Neural progenitor cell (in vitro differentiated cells): Measurements from ENCODE around the gene NTRK3. TPM values are rescaled to one million over a fixed set of nuclear protein-coding genes. Genes with fewer than 3 reads are reported as not detected.

Experiments
- DNase-seq: peaks from one replicate; pipeline ENCODE4 v3.0.0-alpha.2; 2016; ENCODE audit warnings: low spot score
- H2AFZ ChIP-seq: fragments of 200-600 bp; sonication (generic); replicated peaks from 2 replicates; pipeline ENCODE4 v1.6.1; 2016; ENCODE audit warnings: antibody characterized with exemption
- H3F3A ChIP-seq: fragments of 200-600 bp; sonication (generic); 2 replicates; pipeline ENCODE4 v1.6.1; 2016; ENCODE audit warnings: antibody characterized with exemption, low read depth
- H3K27ac ChIP-seq: fragments of 200-600 bp; sonication (generic); 2 replicates; pipeline ENCODE4 v1.5.1; 2016; ENCODE audit warnings: mild to moderate bottlenecking
- H3K27me3 ChIP-seq: fragments of 200-600 bp; sonication (generic); 2 replicates; pipeline ENCODE4 v1.6.1; 2016; ENCODE audit warnings: mild to moderate bottlenecking, moderate library complexity
- H3K36me3 ChIP-seq: fragments of 200-600 bp; sonication (generic); 2 replicates; pipeline ENCODE4 v1.5.1; 2016
- H3K4me1 ChIP-seq: fragments of 200-600 bp; sonication (generic); 2 replicates; pipeline ENCODE4 v1.6.1; 2016; ENCODE audit warnings: mixed run types
- H3K4me2 ChIP-seq: fragments of 200-600 bp; sonication (generic); 2 replicates; pipeline ENCODE4 v1.6.1; 2016
- H3K4me3 ChIP-seq: fragments of 200-600 bp; sonication (generic); 2 replicates; pipeline ENCODE4 v1.5.1; 2016
- H3K79me2 ChIP-seq: fragments of 200-600 bp; sonication (generic); 2 replicates; pipeline ENCODE4 v1.6.1; 2016; ENCODE audit warnings: low read depth
- H3K9ac ChIP-seq: fragments of 200-600 bp; sonication (generic); 2 replicates; pipeline ENCODE4 v1.6.1; 2016
- H3K9me3 ChIP-seq: fragments of 200-600 bp; sonication (generic); 2 replicates; pipeline ENCODE4 v1.5.1; 2016; ENCODE audit warnings: low read depth
- H4K20me1 ChIP-seq: fragments of 200-600 bp; sonication (generic); 2 replicates; pipeline ENCODE4 v1.6.1; 2016; ENCODE audit warnings: low read depth
- H3K27ac Mint-ChIP-seq: 3 replicates; pipeline ENCODE4 v1.8.0; 2021; ENCODE audit warnings: mixed read lengths
- H3K27me3 Mint-ChIP-seq: 2 replicates; pipeline ENCODE4 v1.8.0; 2022; ENCODE audit warnings: low read depth, mild to moderate bottlenecking, inconsistent platforms, moderate library complexity, mixed read lengths; ENCODE audit not compliant: insufficient read depth
- H3K36me3 Mint-ChIP-seq: 3 replicates; pipeline ENCODE4 v1.8.0; 2021; ENCODE audit warnings: mixed read lengths
- H3K4me1 Mint-ChIP-seq: 3 replicates; pipeline ENCODE4 v1.8.0; 2021; ENCODE audit warnings: mixed read lengths
- H3K4me3 Mint-ChIP-seq: 3 replicates; pipeline ENCODE4 v1.8.0; 2021; ENCODE audit warnings: mild to moderate bottlenecking, moderate library complexity, mixed read lengths
- H3K9me3 Mint-ChIP-seq: 3 replicates; pipeline ENCODE4 v1.8.0; 2020; ENCODE audit warnings: mixed read lengths
- EZH2 ChIP-seq: fragments of 200-600 bp; sonication (generic); IDR thresholded peaks from 2 replicates; pipeline ENCODE4 v1.6.1; 2017; ENCODE audit warnings: antibody characterized with exemption, mild to moderate bottlenecking, moderate library complexity
- EZH2phosphoT487 ChIP-seq: fragments of 200-600 bp; sonication (generic); IDR thresholded peaks from 2 replicates; pipeline ENCODE4 v1.6.1; 2017; ENCODE audit warnings: antibody characterized with exemption
- total RNA-seq: library from RNA; depleted of rRNA; stranded (reverse); fragments of >200 nt; gene quantifications from 2 replicates; pipeline ENCODE4 v1.2.3, GENCODE V29; 2015; ENCODE audit warnings: low replicate concordance
- TF ChIP-seq, protein P1 (sequence below): fragments of 200-600 bp; sonication (generic); IDR thresholded peaks from 2 replicates; pipeline ENCODE4 v1.5.1; 2017; ENCODE audit warnings: antibody characterized with exemption, mild to moderate bottlenecking

The NTRK3 gene
- total RNA-seq, 1 donor from 2014 or later: 2.0 TPM

DNA sequence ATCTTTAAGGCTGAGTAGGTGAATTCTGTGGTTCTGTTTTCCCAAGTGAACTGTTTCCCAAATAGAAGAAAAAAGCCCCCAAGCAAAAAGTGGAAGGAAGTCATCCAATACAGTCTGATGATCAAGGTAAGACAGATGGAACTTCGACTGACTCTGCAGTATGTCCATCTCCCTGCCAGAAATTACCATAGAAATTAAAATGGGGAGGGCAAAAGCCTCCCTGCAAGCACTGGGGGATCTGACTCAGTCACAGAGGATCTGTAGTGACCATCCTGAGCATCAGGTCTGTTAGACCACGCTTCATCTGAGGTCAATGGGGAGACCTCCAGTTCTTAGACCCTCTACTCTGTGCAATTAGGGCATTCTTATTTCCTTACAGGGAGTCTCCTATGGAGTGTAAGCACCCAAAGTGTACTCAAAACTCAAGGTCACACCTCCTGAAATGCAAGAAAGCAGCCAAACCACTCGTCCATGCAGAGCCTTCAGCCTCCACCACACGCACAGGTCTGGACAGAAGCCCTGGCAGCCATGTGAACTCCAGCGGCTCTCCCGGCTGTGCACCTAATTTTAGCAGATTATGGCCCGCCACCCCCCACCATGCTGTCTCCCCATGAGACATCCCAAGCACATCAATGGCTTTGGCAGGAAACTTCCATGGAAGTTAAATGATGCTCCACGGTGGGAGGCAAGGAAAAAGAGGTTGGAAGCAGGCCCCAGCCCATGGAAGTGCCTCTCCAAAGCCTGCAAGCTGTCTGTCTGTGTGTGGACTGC lies 348.7 kb downstream of the NTRK3 start:
- DNase-seq: no peak
- TF ChIP-seq EZH2 (no peak), EZH2phosphoT487 (no peak)
- H3K4me1 Mint-ChIP-seq: peaks cover 4% of the 10 kb centered on the region
- H3K9ac ChIP-seq: no peak overlapping the region
- H3K4me1 ChIP-seq: no peaks in the 10 kb centered on the region
- no peak overlapping the region for H3K4me3 ChIP-seq
- no peaks in the 10 kb centered on the region for H3K9me3 Mint-ChIP-seq
- H3K27me3 ChIP-seq: no peaks in the 10 kb centered on the region
- no peak overlapping the region for H3K4me3 Mint-ChIP-seq
- peaks cover 2% of the 10 kb centered on the region for H3K27me3 Mint-ChIP-seq
- H2AFZ ChIP-seq: no peak overlapping the region
- H4K20me1 ChIP-seq: no peaks in the 10 kb centered on the region
- no peak overlapping the region for H3K27ac ChIP-seq
- H3K27ac Mint-ChIP-seq: no peak overlapping the region
- no peaks in the 10 kb centered on the region for H3K36me3 ChIP-seq
- H3K4me2 ChIP-seq: no peak overlapping the region
- H3F3A ChIP-seq: no peaks in the 10 kb centered on the region
- no peaks in the 10 kb centered on the region for H3K36me3 Mint-ChIP-seq
- no peaks in the 10 kb centered on the region for H3K79me2 ChIP-seq
- H3K9me3 ChIP-seq: no peaks in the 10 kb centered on the region

DNA sequence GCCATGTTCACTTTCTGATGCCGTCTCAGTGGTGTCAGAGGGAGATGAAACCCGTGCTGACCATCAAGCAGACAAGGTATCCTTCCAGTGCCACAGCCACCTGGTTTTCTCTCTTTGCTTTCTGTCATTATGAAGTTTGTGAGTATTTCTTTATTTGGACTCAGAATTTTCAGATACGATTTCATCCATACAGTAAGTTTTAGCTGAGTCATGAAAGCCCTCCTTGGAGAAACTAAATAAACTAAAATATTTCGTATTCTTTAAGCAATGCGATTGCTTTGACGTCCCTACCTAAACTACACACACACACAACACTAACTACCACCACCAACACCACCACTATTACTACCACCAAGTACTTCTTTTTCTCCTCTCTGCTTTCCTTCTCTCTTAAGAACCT lies 350.1 kb downstream of the NTRK3 start:
- Histone ChIP-seq H3K4me2 (no peak overlapping the region), H4K20me1 (no peaks in the 10 kb centered on the region), H3K9me3 (no peaks in the 10 kb centered on the region), H3K79me2 (no peaks in the 10 kb centered on the region), H2AFZ (no peak overlapping the region), H3F3A (no peaks in the 10 kb centered on the region), H3K27ac (no peak overlapping the region), H3K27me3 (no peaks in the 10 kb centered on the region), H3K4me3 (no peak overlapping the region), H3K9ac (no peak overlapping the region), H3K4me1 (no peaks in the 10 kb centered on the region), H3K36me3 (no peaks in the 10 kb centered on the region)
- DNase-seq: no peak
- H3K9me3 Mint-ChIP-seq: no peaks in the 10 kb centered on the region
- no peak overlapping the region for H3K4me3 Mint-ChIP-seq
- H3K27me3 Mint-ChIP-seq: peaks cover 1% of the 10 kb centered on the region
- peaks cover 4% of the 10 kb centered on the region for H3K4me1 Mint-ChIP-seq
- TF ChIP-seq, protein P1, sequence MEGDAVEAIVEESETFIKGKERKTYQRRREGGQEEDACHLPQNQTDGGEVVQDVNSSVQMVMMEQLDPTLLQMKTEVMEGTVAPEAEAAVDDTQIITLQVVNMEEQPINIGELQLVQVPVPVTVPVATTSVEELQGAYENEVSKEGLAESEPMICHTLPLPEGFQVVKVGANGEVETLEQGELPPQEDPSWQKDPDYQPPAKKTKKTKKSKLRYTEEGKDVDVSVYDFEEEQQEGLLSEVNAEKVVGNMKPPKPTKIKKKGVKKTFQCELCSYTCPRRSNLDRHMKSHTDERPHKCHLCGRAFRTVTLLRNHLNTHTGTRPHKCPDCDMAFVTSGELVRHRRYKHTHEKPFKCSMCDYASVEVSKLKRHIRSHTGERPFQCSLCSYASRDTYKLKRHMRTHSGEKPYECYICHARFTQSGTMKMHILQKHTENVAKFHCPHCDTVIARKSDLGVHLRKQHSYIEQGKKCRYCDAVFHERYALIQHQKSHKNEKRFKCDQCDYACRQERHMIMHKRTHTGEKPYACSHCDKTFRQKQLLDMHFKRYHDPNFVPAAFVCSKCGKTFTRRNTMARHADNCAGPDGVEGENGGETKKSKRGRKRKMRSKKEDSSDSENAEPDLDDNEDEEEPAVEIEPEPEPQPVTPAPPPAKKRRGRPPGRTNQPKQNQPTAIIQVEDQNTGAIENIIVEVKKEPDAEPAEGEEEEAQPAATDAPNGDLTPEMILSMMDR: no peak
- TF ChIP-seq EZH2 (no peak), EZH2phosphoT487 (no peak)
- H3K36me3 Mint-ChIP-seq: no peaks in the 10 kb centered on the region
- H3K27ac Mint-ChIP-seq: no peak overlapping the region

DNA sequence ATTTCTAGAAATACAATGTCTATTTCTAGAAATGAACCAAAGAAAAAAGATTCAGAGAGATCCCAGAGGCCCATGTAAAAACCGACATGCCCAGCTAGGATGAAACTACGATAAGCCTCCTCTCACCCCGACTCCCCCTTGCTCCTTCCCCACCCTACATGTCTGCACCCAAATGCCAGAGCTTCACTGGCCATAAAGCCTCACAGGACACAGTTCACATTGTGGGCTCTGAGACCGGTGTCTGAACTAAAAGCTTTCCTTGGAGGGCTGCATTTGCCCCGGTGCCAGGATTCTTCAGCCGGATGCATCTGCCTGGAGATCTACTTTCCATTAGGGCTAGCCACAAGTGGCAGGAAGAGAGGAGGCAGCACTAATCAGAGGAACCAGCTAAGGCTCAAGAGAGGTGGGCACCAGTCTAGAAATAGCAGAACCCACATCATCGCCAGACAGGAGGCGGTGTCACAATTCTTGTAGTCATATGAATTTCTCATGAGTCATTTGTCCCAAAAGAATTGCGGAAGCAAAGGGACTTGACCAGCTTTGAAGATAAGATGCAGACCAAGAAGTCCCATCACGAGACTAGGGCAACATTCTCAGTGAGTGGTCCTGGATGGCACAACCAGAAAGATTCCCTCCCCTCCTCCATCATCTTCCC lies 353.6 kb downstream of the NTRK3 start:
- H3K4me2 ChIP-seq: no peak overlapping the region
- H4K20me1 ChIP-seq: no peaks in the 10 kb centered on the region
- H3K27ac ChIP-seq: no peak overlapping the region
- Mint-ChIP-seq H3K27me3 (no peaks in the 10 kb centered on the region), H3K4me3 (no peak overlapping the region), H3K4me1 (peaks cover 4% of the 10 kb centered on the region), H3K9me3 (no peaks in the 10 kb centered on the region), H3K27ac (no peak overlapping the region), H3K36me3 (no peaks in the 10 kb centered on the region)
- no peaks in the 10 kb centered on the region for H3F3A ChIP-seq
- no peaks in the 10 kb centered on the region for H3K27me3 ChIP-seq
- no peak overlapping the region for H3K4me3 ChIP-seq
- no peaks in the 10 kb centered on the region for H3K9me3 ChIP-seq
- no peak for DNase-seq
- no peaks in the 10 kb centered on the region for H3K36me3 ChIP-seq
- H2AFZ ChIP-seq: no peak overlapping the region
- no peaks in the 10 kb centered on the region for H3K79me2 ChIP-seq
- TF ChIP-seq EZH2 (no peak), EZH2phosphoT487 (no peak)
- TF ChIP-seq, protein P1: no peak
- no peak overlapping the region for H3K9ac ChIP-seq
- H3K4me1 ChIP-seq: no peaks in the 10 kb centered on the region
